ENCODE results near the gene INF2.

INF2 gene

DNA sequence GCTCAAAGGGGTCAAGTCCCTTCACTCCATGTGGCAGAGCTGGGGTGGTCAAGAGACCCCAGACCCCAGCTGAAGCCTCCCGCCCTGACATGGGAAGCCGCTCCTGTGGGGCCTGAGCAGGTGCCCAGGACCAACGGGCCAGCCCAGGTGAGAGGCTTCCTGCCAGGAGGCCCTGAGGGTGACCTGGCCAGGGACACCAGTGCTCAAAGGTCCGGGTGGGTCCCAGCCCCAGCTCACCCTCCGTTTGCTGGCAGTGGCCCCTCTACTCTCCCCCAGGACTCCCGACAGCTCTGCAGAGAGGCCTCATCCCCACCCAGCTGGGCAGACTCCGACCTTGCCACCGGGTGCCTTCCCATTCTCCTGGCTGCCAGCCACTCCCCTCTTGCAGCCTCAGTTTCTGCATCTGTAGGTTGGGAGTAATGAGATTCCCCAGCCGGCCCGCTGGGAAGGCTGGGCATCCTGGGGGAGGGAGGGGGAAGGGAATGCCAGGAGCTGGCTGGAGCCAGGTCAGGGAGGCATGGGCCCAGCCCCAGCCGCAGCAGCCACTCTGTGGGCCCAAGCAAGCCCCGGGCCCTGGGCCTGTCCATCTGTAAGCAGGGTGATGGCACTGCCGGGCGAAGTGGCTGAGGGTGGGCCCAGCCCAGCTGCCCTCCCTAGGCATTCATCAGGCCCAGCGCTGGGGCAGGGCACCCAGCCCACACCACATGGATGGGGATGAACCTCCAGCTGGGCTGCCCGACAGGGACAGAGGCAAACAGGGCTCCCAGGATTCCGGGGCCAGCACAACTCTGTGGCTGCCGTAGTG, 10.3 kb upstream of the INF2 start:
- Histone ChIP-seq H3K4me2 (ENCODE audit: low read depth, low read length) (no peak overlapping the region), H3K27ac (ENCODE audit: low read length) (no peak overlapping the region)
- TF ChIP-seq CTCF (IDR thresholded peaks at IDR 0.05; ENCODE audit: low read length) (no peak), EZH2 (optimal IDR thresholded peaks at IDR 0.05; ENCODE audit: low read depth, low read length) (no peak), EZH2phosphoT487 (IDR thresholded peaks at IDR 0.05; ENCODE audit: low read length) (no peak)

DNA sequence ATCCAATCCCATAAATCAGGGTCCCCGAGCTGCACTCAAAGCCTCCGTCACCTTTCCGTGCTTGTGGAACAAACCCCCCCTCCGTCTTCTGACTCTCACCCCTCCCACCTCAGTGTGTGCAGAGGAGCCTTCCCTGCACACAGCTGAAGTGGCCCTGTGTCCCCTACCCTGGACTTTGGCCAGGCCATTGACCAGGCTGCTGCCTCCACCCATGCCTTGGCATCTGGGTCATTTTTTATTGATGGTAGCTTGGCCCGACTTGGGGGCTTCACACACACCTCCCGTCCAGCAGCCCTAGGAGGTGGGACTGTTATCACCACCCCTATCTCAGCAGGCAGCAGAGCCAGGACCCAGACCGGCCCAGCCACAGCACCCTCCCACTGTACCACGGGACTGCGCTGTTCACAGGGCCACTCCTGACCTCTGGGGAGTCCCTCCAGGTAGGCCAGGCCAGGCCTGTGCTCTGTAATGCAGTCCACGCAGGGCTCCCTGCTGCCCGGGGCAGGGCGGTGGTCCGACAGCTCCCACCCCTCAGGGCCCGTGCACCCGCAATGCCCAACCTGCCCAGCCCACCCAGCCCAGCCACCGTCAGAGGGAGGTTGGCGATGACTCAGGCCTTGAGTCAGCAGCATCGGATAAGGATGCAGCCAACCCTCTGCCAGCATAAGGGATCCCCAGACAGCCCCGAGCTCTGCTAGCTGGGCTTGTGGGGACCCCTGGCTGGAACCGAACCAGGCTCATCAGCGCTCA, 9.2 kb upstream of the INF2 start:
- no peaks in the 10 kb centered on the region for H3K79me2 ChIP-seq (ENCODE audit: low read length)
- H4K20me1 ChIP-seq (ENCODE audit: insufficient read depth, low read length): no peaks in the 10 kb centered on the region
- no peak overlapping the region for H3K4me2 ChIP-seq (ENCODE audit: low read depth, low read length)
- no peaks in the 10 kb centered on the region for H3F3A ChIP-seq (ENCODE audit: insufficient read depth, low read length)
- no peak overlapping the region for H2AFZ ChIP-seq (ENCODE audit: low read length)
- H3K27me3 ChIP-seq (replicated peaks; ENCODE audit: insufficient read depth, low read length): peaks cover 4% of the 10 kb centered on the region
- H3K4me3 ChIP-seq (ENCODE audit: low read length): no peak overlapping the region
- H3K27ac ChIP-seq (ENCODE audit: low read length): no peak overlapping the region
- TF ChIP-seq EZH2 (optimal IDR thresholded peaks at IDR 0.05; ENCODE audit: low read depth, low read length): no peak
- TF ChIP-seq EZH2phosphoT487 (IDR thresholded peaks at IDR 0.05; ENCODE audit: low read length): no peak
- H3K4me1 ChIP-seq (ENCODE audit: low read length): no peaks in the 10 kb centered on the region
- H3K9me3 ChIP-seq (replicated peaks; ENCODE audit: insufficient read depth, low read length): no peaks in the 10 kb centered on the region
- no peak for DNase-seq
- H3K36me3 ChIP-seq (replicated peaks; ENCODE audit: insufficient read depth, low read length): no peaks in the 10 kb centered on the region
- H3K9me2 ChIP-seq (replicated peaks; ENCODE audit: insufficient read depth, low read length): no peaks in the 10 kb centered on the region
- H3K9ac ChIP-seq (ENCODE audit: low read length): no peak overlapping the region

More for the DNA sequence above, 10.3 kb upstream of the INF2 start:
- Histone ChIP-seq H3F3A (ENCODE audit: insufficient read depth, low read length) (no peaks in the 10 kb centered on the region), H3K9ac (ENCODE audit: low read length) (no peak overlapping the region), H3K79me2 (ENCODE audit: low read length) (no peaks in the 10 kb centered on the region), H3K36me3 (replicated peaks; ENCODE audit: insufficient read depth, low read length) (no peaks in the 10 kb centered on the region), H3K27me3 (replicated peaks; ENCODE audit: insufficient read depth, low read length) (peaks cover 6% of the 10 kb centered on the region), H2AFZ (ENCODE audit: low read length) (no peak overlapping the region), H3K9me2 (replicated peaks; ENCODE audit: insufficient read depth, low read length) (no peaks in the 10 kb centered on the region), H3K4me3 (ENCODE audit: low read length) (no peak overlapping the region), H3K9me3 (replicated peaks; ENCODE audit: insufficient read depth, low read length) (no peaks in the 10 kb centered on the region), H3K4me1 (ENCODE audit: low read length) (no peaks in the 10 kb centered on the region), H4K20me1 (ENCODE audit: insufficient read depth, low read length) (no peaks in the 10 kb centered on the region)
- no peak for DNase-seq

DNA sequence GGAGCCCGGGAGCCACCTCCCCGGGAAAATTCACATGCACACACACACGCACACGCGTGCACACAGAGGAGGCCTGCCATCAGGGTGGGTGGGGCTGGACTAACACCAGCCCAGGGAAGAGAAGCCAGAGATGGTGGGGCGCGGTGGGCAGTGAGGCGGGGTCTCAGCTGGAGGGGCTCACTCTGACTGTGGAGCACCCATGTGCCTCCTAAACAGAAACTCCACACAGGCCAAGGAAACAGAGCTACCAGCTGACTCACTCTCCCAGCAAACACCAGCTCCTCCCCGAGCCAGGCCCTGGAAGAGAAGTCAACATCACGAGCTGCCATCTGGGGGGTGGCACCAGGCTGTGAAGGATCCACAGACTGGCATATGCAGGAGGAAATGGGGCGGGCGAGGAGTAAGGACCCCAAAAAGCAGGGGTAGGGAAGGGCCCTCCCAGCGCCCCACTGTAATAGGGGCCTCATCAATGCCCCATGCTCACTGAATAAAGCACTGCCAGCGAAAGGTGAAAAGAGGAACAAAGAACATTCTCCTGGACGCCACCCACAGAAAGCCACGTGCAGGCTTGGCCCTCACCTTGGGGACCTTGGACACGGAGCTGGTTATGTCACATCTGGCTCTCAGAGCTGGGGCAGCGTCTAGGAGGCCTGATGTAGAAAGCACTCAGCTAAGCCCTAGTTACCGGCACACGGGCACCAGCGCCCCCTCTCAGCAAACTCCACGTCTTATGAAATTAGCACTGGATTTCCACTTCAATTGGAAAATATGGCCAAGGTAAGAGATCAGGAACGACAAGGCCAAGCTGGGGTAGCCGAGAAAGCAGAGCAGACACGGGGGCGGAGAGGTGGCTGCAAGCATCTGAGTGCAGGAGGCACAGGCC, 8.4 kb upstream of the INF2 start:
- Histone ChIP-seq H3K9ac (ENCODE audit: low read length) (no peak overlapping the region), H3K27ac (ENCODE audit: low read length) (no peak overlapping the region), H3K36me3 (replicated peaks; ENCODE audit: insufficient read depth, low read length) (no peaks in the 10 kb centered on the region), H3F3A (ENCODE audit: insufficient read depth, low read length) (no peaks in the 10 kb centered on the region), H3K79me2 (ENCODE audit: low read length) (no peaks in the 10 kb centered on the region), H3K27me3 (replicated peaks; ENCODE audit: insufficient read depth, low read length) (no peaks in the 10 kb centered on the region; the same call in none of the 2 replicates), H3K4me2 (ENCODE audit: low read depth, low read length) (no peak overlapping the region), H3K4me3 (ENCODE audit: low read length) (no peak overlapping the region), H3K9me3 (replicated peaks; ENCODE audit: insufficient read depth, low read length) (no peaks in the 10 kb centered on the region), H3K4me1 (ENCODE audit: low read length) (no peaks in the 10 kb centered on the region), H4K20me1 (ENCODE audit: insufficient read depth, low read length) (no peaks in the 10 kb centered on the region), H2AFZ (ENCODE audit: low read length) (no peak overlapping the region), H3K9me2 (replicated peaks; ENCODE audit: insufficient read depth, low read length) (no peaks in the 10 kb centered on the region)
- DNase-seq: no peak
- TF ChIP-seq EZH2phosphoT487 (IDR thresholded peaks at IDR 0.05; ENCODE audit: low read length) (no peak), EZH2 (optimal IDR thresholded peaks at IDR 0.05; ENCODE audit: low read depth, low read length) (no peak), CTCF (IDR thresholded peaks at IDR 0.05; ENCODE audit: low read length) (no peak)

Measured in MM.1S (cell line).